Endothelial cell of umbilical vein (primary cell): ENCODE data around the gene LAMP1. TPM values are rescaled to one million over a fixed set of nuclear protein-coding genes. Genes with fewer than 3 reads are reported as not detected.

ENCODE experiments used
- BruUV-seq: library from RNA; stranded (reverse); fragments of 400-500 nt; replicated peaks from 2 replicates; lab custom pipeline; 2021; lab: Mats Ljungman, UMichigan
- CTCF ChIA-PET: fragments of 300-600, 350-600 bp; sonication (Branson Sonifier 250); formaldehyde crosslinking; loops from one replicate; lab custom pipeline; 2021; ENCODE audit warnings: antibody characterized with exemption, inconsistent platforms; lab: Charles Lee
- POLR2A ChIA-PET: fragments of 300-600, 350-600 bp; sonication (Branson Sonifier 250); formaldehyde crosslinking; loops from one replicate; lab custom pipeline; 2021; ENCODE audit warnings: antibody characterized with exemption, inconsistent platforms; lab: Charles Lee
- DNase-seq: peaks from one replicate; pipeline ENCODE4 v3.0.0-alpha.2; 2011; ENCODE audit warnings: low read depth, low spot score
- FAIRE-seq: peaks from 2 replicates; lab custom pipeline; 2011; peaks lifted over from hg19 to GRCh38; lab: Jason Lieb, UNC
- H2AFZ ChIP-seq: 2 replicates; pipeline ENCODE4 v1.6.0; 2012; ENCODE audit warnings: low read depth, low read length, control low read depth, inconsistent platforms
- H3K27ac ChIP-seq: 2 replicates; pipeline ENCODE4 v1.5.1; 2011; ENCODE audit warnings: low read depth, mild to moderate bottlenecking, control low read depth, low read length, moderate library complexity; ENCODE audit not compliant: insufficient read depth
- H3K27me3 ChIP-seq, 2 experiments: 2 replicates each; pipeline versions ENCODE4 v1.6.0 to v1.6.1; 2011; ENCODE audit warnings: low read length in 2 of 2, mixed read lengths in 1 of 2; ENCODE audit not compliant: control insufficient read depth in 2 of 2, insufficient read depth in 2 of 2
- H3K36me3 ChIP-seq, 2 experiments: 2 replicates in 1 of 2; 3 replicates in 1 of 2; pipeline ENCODE4 v1.5.1; 2011; ENCODE audit warnings: low read length in 2 of 2, mild to moderate bottlenecking in 1 of 2, moderate library complexity in 1 of 2; ENCODE audit not compliant: control insufficient read depth in 2 of 2, insufficient read depth in 2 of 2; ENCODE audit errors: extremely low read depth in 1 of 2
- H3K4me1 ChIP-seq: 3 replicates; pipeline ENCODE4 v1.5.1; 2011; ENCODE audit warnings: mild to moderate bottlenecking, low read length; ENCODE audit not compliant: control insufficient read depth, insufficient read depth; ENCODE audit errors: extremely low read depth
- H3K4me2 ChIP-seq: 2 replicates; pipeline ENCODE4 v1.6.1; 2011; ENCODE audit warnings: low read length, control low read depth, mixed read lengths; ENCODE audit not compliant: insufficient read depth
- H3K4me3 ChIP-seq, 3 experiments: fragments of 200-600 bp in 1 of 3; sonication (generic), shearing (Covaris generic) in 1 of 3; replicated peaks in 1 of 3; 2 replicates each; pipeline ENCODE4 v1.5.1; 2011 to 2016; ENCODE audit warnings: control low read depth in 3 of 3, low read length in 3 of 3, mild to moderate bottlenecking in 2 of 3, inconsistent platforms in 1 of 3, low read depth in 1 of 3, moderate library complexity in 1 of 3; ENCODE audit not compliant: insufficient read depth in 1 of 3
- H3K79me2 ChIP-seq: 2 replicates; pipeline ENCODE4 v1.6.0; 2012; ENCODE audit warnings: low read length, inconsistent platforms; ENCODE audit not compliant: control insufficient read depth, insufficient read depth
- H3K9ac ChIP-seq: replicated peaks from 2 replicates; pipeline ENCODE3; 2011; ENCODE audit warnings: low read length, control low read depth; ENCODE audit not compliant: insufficient read depth; ENCODE audit errors: extremely low read depth
- H3K9me1 ChIP-seq: replicated peaks from 3 replicates; pipeline ENCODE4 v1.6.0; 2011; ENCODE audit warnings: mild to moderate bottlenecking, low read length; ENCODE audit not compliant: control insufficient read depth, insufficient read depth; ENCODE audit errors: extremely low read depth
- H3K9me3 ChIP-seq: replicated peaks from 2 replicates; pipeline ENCODE4 v1.5.1; 2012; ENCODE audit warnings: low read length, inconsistent platforms; ENCODE audit not compliant: control insufficient read depth, insufficient read depth
- H4K20me1 ChIP-seq: replicated peaks from 2 replicates; pipeline ENCODE3; 2011; ENCODE audit warnings: mild to moderate bottlenecking, low read length; ENCODE audit not compliant: control insufficient read depth, insufficient read depth; ENCODE audit errors: extremely low read depth
- EZH2 ChIP-seq: IDR thresholded peaks from 2 replicates; pipeline ENCODE4 v1.6.1; 2012; ENCODE audit warnings: borderline replicate concordance, low read depth, mild to moderate bottlenecking, moderate library complexity, low read length, inconsistent platforms; ENCODE audit not compliant: severe bottlenecking
- FOS ChIP-seq: IDR thresholded peaks from 2 replicates; pipeline ENCODE4 v1.6.1; 2011; ENCODE audit warnings: mild to moderate bottlenecking, low read length, moderate library complexity, borderline replicate concordance; ENCODE audit not compliant: insufficient read depth
- GATA2 ChIP-seq: IDR thresholded peaks from 2 replicates; pipeline ENCODE4 v1.7.0; 2011; ENCODE audit warnings: low read depth, mild to moderate bottlenecking, moderate library complexity, mixed read lengths, low read length; ENCODE audit not compliant: insufficient read length, insufficient read depth
- JUN ChIP-seq: IDR thresholded peaks from 2 replicates; pipeline ENCODE4 v1.6.1; 2011; ENCODE audit warnings: borderline replicate concordance, low read depth; ENCODE audit not compliant: insufficient read length, insufficient read depth
- MYC ChIP-seq: IDR thresholded peaks from one replicate; pipeline ENCODE4 v1.6.1; 2011; ENCODE audit warnings: mild to moderate bottlenecking, low read depth, low read length
- POLR2A ChIP-seq: IDR thresholded peaks from 2 replicates; pipeline ENCODE4 v1.6.1; 2012; ENCODE audit warnings: low read depth, mild to moderate bottlenecking, control low read depth, low read length
- POLR2AphosphoS5 ChIP-seq: IDR thresholded peaks from 2 replicates; pipeline ENCODE4 v1.6.1; 2012; ENCODE audit warnings: low read depth, mild to moderate bottlenecking, control low read depth, low read length, moderate library complexity; ENCODE audit not compliant: insufficient read depth
- dilution Hi-C: fragments of 300-500 bp; cut with MboI; formaldehyde crosslinking; loops from one replicate; pipeline ENCODE4 v1.15.0; 2019; ENCODE audit warnings: low sequenced_read_pairs; ENCODE audit not compliant: extremely low pct_ligation_motif_present
- intact Hi-C: fragments of 100-400 bp; cut with micrococcal nuclease; formaldehyde crosslinking; loops from one replicate; pipeline ENCODE4 v1.10.0; 2022
- polyA plus RNA-seq, 4 experiments: library from polyadenylated mRNA; depleted of rRNA in 3 of 4; stranded (reverse) in 3 of 4; unstranded in 1 of 4; fragments of >200 nt; gene quantifications; 2 replicates each; pipeline versions ENCODE4 v1.2.1 to v1.2.3, GENCODE V29; 2011 to 2012; ENCODE audit warnings: missing spikeins in 1 of 4
- total RNA-seq: library from RNA; stranded (reverse); gene quantifications from 2 replicates; pipeline ENCODE4 v1.2.3, GENCODE V29; 2021
- TF ChIP-seq, protein P1 (sequence below): IDR thresholded peaks from 2 replicates; pipeline ENCODE4 v1.6.1; 2011; ENCODE audit not compliant: insufficient read depth, insufficient read length
- TF ChIP-seq, protein P2 (sequence below), 2 donors: IDR thresholded peaks; 1 replicate in 1 of 2; 2 replicates in 1 of 2; pipeline ENCODE4 v1.5.1; 2011; ENCODE audit warnings: low read length in 2 of 2, mild to moderate bottlenecking in 2 of 2, moderate library complexity in 2 of 2, control low read depth in 1 of 2, inconsistent platforms in 1 of 2, low read depth in 1 of 2; ENCODE audit not compliant: insufficient read depth in 1 of 2; ENCODE audit errors: extremely low read depth in 1 of 2

Gene LAMP1
- total and polyA plus RNA-seq, 2 donors (not counting 3 experiments of a cell fraction or from before 2014, with no cell fraction given), result 262 to 285 TPM

DNA sequence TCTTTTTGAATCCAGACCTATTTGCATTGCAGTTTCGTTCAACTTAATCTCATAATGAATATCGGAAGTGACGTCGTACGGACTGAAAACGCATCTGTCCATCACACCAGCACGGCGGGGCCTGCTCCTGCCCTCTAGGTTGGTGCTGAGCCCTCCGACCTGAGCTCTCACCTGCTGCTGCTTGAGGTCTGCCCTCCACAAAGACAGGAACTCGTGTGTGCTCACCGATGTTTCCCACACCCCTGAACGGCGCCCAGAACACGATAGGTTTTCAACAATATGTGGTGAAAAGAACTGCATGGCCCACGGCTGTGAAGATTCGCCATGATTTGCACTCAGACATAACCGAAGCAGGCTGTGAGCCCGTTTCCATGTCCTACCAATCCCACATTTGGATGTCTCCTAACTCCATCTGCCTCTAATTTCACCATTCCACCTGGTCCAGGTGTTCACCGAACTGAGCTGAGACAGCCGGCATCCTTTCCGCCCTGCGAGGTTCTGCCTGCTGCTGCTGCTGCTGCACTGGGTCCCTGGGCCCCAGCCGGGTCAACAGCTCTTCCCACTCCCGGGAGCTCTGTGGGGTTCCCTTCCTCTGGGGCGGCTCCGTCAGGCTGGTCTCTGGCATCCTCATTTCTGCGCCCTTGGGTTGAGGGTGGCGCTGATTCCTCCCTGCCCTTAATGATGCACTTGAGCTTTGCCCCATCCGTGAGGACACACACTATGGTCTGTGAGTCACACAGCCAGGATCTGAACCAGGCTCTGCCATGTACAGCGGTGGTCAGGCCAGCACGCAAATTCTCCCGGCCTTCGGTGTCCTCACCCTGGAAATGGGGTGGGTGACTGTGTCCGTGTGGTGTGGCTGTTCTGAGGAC is 46.0 kb downstream of the LAMP1 start:
- no peak for TF ChIP-seq POLR2A
- TF ChIP-seq GATA2, result no peak
- TF ChIP-seq POLR2AphosphoS5, result no peak
- no peak for TF ChIP-seq EZH2
- no peak for TF ChIP-seq MYC
- no peak for TF ChIP-seq FOS
- TF ChIP-seq, protein P1, sequence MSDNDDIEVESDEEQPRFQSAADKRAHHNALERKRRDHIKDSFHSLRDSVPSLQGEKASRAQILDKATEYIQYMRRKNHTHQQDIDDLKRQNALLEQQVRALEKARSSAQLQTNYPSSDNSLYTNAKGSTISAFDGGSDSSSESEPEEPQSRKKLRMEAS, result no peak
- TF ChIP-seq, protein P2, sequence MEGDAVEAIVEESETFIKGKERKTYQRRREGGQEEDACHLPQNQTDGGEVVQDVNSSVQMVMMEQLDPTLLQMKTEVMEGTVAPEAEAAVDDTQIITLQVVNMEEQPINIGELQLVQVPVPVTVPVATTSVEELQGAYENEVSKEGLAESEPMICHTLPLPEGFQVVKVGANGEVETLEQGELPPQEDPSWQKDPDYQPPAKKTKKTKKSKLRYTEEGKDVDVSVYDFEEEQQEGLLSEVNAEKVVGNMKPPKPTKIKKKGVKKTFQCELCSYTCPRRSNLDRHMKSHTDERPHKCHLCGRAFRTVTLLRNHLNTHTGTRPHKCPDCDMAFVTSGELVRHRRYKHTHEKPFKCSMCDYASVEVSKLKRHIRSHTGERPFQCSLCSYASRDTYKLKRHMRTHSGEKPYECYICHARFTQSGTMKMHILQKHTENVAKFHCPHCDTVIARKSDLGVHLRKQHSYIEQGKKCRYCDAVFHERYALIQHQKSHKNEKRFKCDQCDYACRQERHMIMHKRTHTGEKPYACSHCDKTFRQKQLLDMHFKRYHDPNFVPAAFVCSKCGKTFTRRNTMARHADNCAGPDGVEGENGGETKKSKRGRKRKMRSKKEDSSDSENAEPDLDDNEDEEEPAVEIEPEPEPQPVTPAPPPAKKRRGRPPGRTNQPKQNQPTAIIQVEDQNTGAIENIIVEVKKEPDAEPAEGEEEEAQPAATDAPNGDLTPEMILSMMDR (IDR thresholded peaks at IDR 0.05; ENCODE audit: extremely low read depth in 1 of 2, insufficient read depth in 1 of 2, low read depth in 1 of 2, low read length in 2 of 2), result no peak
- TF ChIP-seq JUN, result no peak
- intact Hi-C loops (no loop called here), dilution Hi-C loops (no loop called here)
- no peaks in the 10 kb centered on the region for H3K79me2 ChIP-seq
- no peak overlapping the region for H3K4me2 ChIP-seq
- ChIA-PET POLR2A (no interaction called here), CTCF (no interaction called here)
- FAIRE-seq (no peak), DNase-seq (no peak)
- no peaks in the 10 kb centered on the region for H4K20me1 ChIP-seq
- H3K4me3 ChIP-seq, result no peak overlapping the region
- no peak overlapping the region for H2AFZ ChIP-seq
- no peaks in the 10 kb centered on the region for H3K9me1 ChIP-seq
- H3K9me3 ChIP-seq, result no peaks in the 10 kb centered on the region
- no peak overlapping the region for H3K9ac ChIP-seq
- BruUV-seq, result no TSS peak
- H3K27me3 ChIP-seq, result no peaks in the 10 kb centered on the region
- no peaks in the 10 kb centered on the region for H3K4me1 ChIP-seq
- no peak overlapping the region for H3K27ac ChIP-seq
- no peaks in the 10 kb centered on the region for H3K36me3 ChIP-seq
